Effector CD8-positive, alpha-beta T cell (primary cell): ENCODE data around the gene AREL1.
A peak's percentile ranks its signal among the peaks of the same experiment; 100 is the strongest.

Experiments used
- DNase-seq: peaks from one replicate; lab custom pipeline; 2025; lab: John Stamatoyannopoulos, UW

AREL1 gene

DNA sequence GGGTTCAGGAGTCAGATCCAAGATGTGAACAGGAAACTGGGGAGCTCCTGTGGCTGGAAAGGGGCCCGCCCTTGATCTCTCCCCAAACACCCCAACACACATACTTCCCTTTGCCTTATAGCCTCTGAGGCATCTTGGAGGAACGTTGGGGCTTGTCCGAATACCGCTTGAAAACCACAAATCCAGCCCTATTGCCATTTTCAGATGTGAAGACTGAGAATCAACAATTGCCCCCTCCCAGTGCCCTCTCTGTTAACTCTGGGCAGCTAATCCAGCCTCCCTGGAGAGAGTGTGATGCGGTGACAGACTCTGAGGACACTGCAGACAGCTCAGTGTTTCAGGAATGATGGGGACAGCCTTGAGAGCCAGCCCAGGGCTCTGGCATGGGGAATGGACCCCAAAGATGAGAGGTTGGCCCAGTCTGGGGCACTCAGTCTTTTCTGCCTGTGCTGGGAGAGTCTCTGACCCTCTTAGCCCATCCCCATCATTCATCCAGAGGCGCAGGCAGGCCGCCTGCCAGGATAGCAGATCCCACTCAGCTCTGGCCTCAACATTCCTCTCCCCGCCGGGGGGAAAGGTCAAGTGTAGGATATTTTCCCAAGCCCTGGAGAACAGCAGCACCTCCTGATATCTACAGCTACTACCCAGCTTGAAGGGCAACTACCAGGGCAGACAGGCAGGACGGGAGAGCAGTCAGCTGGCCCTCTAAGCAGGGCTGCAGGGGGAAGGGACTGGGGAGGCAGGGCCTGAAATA, 76.3 kb downstream of the AREL1 start:
- no peak for DNase-seq

GRCh38 chr14:74635847-74636246, 77.0 kb downstream of the AREL1 start:
- no peak for DNase-seq

- no peak for DNase-seq
Observed at GRCh38 chr14:74634964-74635363, 77.9 kb downstream of the AREL1 start.

- DNase-seq = no peak
Observed at GRCh38 chr14:74634481-74634880, 78.4 kb downstream of the AREL1 start.

DNA sequence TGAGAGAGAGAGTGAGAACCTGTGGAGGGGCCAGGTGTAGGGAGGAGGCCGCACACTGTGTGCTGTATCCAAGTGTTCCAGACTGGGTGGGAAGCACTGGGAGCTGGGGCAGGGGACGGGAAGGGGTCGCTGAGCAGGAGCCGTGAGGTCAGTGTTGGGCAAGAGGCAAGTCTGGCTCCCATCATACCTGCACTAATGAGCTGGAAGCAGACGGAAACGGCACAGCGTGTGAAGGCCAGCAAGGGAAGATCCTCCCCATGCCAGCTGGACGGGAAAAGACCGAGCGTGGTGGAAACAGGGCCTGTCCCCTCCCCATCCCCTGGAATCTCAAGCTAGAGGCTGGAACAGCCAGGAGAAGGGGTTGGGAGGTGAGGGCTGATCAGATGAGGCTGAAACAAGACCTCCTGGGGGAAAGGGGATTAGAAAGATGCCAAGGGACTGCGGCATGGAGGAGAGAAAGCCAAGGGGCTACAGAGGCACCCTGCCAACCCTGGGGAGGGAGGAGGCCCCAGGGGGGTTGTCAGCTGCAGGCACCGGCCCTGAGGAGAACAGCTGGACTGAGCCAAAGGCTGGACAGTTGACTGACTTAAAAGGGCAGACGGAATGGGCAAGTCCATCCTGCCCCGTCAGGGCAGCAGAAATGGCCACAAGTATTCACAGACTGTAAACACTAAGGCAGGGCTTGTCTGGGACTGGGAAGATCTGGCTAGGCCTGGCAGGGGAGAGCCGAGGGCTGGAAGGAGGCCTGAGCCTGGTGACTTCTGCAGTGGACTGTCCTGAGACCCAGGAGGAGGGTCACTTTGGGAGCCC, 81.8 kb downstream of the AREL1 start:
- no peak for DNase-seq

DNA sequence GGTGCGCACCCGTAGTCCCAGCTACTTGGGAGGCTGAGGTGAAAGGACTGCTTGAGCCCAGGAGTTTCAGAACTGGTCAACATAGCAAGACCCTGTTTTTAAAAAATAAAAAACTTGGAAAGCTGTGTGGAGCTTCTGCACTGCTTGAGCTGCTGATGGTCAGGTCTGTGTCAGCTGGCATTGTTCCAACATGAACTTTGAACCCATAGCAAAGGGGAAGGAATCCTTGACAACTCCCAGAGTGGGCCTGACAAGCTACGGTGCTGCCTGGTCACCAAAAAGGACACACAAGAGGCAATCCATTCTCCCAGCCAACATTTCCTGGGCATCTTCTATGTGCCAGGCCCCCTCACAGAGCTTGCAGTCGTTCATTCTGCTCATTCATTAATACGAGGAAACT, 84.5 kb downstream of the AREL1 start:
- no peak for DNase-seq

GRCh38 chr14:74627076-74627475, 85.8 kb downstream of the AREL1 start:
- DNase-seq = no peak

DNA sequence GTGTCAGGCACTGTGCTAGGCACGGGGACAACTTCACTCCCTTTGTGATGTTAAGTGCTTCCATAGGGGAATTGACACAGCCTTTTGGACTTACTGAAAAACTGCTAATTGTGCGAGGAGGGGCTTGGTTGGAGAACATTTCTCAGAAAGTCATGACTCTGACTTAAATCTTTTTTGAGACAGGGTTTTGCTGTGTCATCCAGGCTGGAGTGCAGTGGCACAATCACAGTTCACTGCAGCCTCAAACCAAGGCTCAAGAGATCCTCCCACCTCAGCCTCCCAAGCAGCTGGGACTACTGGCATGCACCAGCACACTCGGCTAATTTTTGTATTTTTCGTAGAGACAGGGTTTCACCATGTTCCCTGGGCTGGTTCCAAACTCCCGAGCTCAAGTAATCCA, 90.6 kb downstream of the AREL1 start:
- DNase-seq = no peak

DNA sequence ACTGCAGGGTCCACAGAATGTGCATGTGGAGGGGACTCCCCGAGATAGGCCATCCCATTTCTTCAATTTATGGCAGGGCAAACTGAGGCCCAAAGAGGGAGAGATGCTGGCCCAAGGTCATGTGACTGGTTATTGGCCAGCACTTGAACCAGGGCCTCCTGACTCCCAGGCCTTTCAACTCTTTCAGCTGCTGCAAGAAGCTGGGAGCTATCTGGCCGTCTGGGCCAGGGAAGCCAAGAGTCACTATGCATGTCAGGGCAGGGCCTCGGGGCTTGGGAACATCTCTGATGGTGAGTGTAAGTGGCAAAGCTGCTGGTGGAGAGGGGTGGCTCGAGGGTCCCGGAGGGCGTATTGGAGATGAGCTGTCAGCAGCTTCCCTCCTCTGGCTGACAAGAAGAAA, 91.3 kb downstream of the AREL1 start:
- no peak for DNase-seq

GRCh38 chr14:74620923-74621322, 92.0 kb downstream of the AREL1 start:
- no peak for DNase-seq

GRCh38 chr14:74620497-74620921, 92.4 kb downstream of the AREL1 start:
- DNase-seq = no peak

- no peak for DNase-seq
Observed at GRCh38 chr14:74619672-74620131, 93.2 kb downstream of the AREL1 start.

DNA sequence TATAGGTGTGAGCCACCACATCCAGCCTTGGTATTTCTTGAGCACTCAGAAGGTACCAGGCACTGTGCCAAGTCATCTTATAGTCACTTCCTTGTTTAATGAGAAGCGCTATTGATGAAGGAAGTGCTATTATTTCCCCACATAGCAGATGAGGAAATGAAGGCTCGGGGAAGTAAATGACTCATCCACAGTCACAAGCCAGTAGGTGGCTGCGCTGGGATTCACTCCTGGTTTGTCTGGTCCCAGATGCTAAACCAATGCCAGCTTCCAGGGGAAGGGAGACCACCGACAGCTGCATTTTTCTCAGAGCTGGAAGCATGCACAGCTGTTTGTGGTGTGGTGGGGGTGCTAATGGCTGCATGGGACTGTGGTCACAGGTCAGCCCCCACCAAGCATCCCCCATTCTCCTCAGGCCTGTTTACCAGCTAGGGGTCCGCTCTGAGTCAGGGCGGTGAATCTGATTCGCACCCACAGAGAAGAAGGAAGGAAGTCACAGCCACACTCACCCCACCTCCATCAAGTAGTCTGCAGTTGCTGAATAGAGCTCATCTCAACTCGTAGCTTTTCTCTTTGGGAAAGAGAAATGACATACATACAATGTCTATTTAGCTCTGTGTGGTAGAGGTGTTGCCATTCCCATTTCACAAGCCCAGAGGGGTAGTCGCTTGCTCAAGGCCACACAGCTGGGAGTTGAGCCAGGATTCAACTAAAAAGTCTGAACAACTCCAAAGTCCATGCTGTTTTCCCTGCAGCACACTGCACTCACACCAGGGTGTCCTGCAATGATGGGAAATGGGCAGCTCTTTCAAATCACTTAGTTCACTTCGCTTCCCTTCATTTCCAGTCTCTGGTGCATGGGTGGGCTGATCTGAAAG, 94.6 kb downstream of the AREL1 start:
- DNase-seq = peak; percentile 29

DNA sequence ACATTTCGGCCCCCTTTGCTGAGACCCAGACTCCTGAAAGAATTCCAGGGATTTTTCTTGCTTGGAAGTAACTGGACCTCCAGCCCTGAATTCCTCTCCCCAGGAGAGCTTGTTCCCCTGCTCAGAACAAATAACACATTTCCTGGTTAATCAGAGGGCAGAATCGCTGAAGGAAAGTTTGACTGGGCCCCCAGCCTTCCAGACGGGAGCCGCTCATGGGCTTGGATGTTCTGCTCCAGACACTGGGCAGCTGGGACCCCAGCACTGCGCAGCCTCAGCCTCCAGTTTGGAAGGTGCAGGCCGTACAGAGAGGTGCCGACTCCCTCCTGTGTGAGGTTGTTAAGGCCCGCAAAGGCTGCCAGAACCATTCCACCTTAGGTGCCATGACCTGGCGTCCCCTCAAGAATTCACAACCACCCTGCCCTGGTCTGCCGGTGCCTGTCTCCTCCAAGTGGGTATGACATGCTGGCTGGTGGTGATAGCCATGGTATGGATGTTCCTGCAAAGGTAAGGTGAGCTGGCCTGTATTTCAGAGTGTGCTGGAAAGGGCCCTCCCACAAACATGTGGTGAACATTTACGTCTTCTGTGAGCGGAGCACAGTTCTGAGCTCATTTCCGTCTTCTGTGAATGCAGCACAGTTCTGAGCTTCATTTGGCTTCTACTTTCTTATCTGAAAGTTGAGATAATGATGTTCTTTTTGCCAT, 95.7 kb downstream of the AREL1 start:
- no peak for DNase-seq

DNA sequence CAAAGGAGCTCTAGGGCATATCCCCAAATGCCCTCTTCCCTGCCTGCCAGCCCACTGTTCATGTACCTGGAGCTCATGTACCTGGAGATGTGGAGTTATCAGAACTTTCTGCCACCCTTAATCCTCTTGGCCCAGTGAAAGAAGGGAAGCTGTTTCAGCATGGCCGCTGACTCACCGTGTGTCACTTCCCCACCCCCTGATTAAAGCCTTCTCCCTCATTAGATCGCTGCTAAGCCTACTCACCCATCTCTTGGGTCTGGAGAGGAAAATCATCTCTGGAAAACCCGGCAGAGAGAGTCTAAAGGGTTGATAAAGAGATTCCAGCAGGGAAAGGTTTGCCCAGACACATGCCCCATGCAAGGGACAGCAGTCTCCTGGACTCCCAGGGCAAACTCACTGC, 96.4 kb downstream of the AREL1 start:
- DNase-seq = no peak

DNA sequence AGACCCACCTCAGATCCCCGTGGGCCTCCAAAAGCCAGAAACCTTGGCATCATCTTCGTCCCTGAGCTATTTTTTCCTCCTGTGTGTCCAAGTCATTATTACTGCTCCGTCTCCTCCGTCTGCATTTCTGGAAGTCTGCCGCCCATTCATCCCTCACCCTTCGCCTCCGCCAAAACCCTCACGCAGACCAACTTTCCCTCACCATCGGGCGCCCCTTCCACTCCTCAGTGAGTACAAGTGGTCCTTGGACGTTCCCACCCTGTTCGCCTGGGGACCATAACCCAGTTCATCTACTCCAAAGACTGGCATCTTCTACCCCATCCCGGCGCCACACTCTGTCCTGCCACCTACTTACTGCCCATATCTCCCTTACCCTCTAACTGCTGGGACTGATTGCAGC, 97.1 kb downstream of the AREL1 start:
- DNase-seq = no peak

DNA sequence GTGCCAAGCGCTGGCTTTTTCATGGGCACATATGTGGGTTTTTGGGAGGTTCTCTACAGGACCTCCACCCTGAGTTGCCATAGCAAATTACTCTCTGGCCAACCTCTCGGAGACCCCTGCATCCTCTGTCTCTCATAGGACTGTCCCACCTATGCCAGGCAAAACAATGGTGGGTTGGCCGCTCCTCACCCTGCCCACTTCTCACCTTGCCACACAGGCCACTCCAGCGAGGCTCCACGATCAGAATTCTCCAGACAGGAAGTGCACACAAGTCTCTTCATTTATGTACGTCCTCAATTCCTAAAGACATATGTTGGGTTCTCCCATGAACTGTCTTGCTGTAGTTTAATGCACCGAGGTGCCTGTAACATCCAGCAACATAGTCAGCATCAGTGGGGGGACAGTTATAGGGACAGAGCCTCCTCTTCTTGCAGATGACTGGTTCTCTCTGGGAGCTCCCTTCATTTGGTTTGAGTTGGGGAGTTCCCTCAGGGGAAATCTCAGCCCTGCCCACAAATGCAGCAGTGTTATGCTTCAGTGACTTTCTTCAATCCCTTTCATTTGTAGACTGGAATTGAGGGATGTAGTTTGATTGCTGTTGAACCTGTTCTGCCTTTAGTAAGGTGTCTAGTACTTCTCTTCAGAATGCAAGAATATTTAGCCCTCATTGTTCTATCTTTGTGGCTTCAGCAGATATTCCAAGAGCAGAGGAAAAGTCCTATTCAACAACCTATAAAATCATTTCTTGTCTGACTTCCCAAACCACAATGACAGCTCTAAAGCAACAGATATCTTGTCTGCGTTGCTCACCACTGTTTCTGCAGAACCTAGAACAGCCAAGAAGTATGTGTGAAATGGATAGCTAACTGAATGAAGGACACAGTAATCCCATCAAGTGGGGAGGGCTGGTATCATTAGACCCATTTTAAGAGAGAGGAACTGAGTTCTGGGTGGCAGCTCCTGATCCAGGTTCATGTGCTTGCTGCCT, 98.1 kb downstream of the AREL1 start:
- DNase-seq = no peak

DNA sequence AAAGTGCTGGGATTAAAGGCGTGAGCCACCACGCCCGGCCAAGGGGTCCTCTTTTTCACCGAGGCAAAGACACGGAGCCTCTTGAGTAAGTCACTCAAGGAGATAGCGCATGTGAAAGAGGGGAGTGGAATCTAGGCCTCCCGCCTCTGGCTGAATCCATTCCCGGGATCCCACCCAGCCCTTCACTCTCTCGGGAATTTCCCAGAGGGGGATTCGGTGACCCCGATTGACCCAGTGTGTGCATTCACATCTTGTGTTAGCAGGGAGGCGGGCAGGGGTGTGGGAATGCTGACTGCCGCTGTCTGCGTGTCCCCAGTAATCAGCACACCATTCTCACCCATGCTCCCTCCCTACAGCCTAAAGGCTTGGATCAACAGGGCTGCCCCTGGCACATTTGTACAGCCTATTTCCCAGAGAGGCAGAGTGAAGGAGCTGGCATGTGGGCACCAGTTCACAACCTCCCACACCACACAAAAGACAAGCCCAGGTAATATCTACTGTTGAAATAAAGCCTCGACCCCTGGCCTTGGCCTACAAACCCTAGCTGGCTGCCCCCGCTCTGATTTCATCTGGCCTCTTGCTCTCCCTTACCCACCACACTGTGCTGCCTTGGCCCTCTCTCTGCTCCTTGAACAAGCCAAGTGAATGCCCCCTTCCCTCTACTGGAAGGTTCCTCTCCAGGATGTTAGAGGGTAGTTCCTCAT, 99.5 kb downstream of the AREL1 start:
- DNase-seq = no peak

DNA sequence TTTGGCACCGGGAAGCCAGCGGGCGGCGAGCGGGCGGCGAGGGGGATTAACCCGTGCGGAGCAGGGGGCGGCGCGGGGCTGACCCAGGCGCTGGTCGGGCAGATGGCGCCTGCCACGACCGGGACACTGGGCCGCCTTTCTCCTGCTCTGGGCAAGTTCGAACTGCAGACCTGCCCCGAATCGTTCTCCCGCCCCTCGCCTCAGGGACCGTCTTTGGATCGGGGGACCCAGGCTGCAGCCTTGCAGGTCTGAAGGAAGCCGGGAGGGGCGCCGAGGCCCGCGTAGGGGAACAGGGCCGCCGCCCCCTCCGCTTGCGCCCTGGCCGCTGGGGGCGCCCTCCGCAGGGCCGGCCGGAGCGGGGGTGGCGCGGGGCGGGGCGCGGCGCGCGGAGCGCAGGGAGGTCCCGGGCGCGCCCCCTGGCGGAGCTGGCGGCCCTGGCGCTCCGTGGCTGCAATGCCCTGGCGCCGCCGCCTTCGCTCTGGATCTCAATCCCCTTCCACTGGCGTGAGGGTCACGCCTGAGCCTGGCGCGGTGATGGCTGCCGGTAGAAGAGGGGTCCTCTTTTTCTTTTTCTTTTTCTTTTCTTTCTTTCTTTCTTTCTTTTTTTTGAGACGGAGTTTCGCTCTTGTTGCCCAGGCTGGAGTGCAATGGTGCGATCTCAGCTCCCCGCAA, 100.4 kb downstream of the AREL1 start:
- peak; percentile 74 for DNase-seq
